ENCODE data around the gene MCF2L2.

- no peak for TF ChIP-seq CTCF (tag by site-specific recombination; IDR thresholded peaks at IDR 0.05)
- no peak for TF ChIP-seq ZBTB26 (tag by site-specific recombination; optimal IDR thresholded peaks at IDR 0.05)
- TF ChIP-seq ZNF555 (tag by site-specific recombination; conservative IDR thresholded peaks at IDR 0.05): no peak
- TF ChIP-seq ZBTB44 (tag by site-specific recombination; IDR thresholded peaks at IDR 0.05): no peak
- TF ChIP-seq ZFP3 (tag by site-specific recombination; IDR thresholded peaks at IDR 0.05; ENCODE audit: low read depth): no peak
- no peak for TF ChIP-seq BCL11B (tag by site-specific recombination; IDR thresholded peaks at IDR 0.05; ENCODE audit: low read depth)
- TF ChIP-seq ZBTB20 (tag by site-specific recombination; IDR thresholded peaks at IDR 0.05): no peak
- no peak for TF ChIP-seq TCF7L2 (IDR thresholded peaks at IDR 0.05; ENCODE audit: borderline replicate concordance, low read depth, low read length)
Measured at GRCh38 chr3:183353421-183353820, 75.0 kb downstream of the MCF2L2 start.
